ENCODE results near the gene POLR3H. TPM values are rescaled to one million over a fixed set of nuclear protein-coding genes. Genes with fewer than 3 reads are reported as not detected.

Gene POLR3H
- polyA plus RNA-seq, 1 experiment = 36.3 TPM

DNA sequence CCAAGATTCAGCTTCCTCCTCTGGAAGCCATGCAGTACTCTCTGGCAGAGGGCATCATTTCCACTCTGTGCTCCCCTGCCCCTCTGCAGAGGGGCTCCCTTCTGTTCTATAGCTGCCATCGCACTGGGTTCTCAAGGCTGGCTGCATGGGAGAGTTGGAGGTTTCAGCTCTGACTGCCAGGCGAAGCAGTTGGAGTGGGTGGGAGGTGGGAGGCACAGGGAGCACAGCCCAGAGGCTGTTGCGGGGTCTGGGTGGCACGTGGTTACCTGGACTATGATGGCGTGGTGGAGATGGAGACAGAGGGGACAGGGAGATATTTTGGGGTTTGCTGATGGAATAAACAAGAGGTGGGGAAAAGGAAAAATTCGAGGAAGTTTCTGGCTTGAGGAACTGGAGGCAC lies 40.6 kb upstream of the POLR3H start:
- ChIA-PET CTCF (no interaction called here), POLR2A (no interaction called here)
- Histone ChIP-seq H3K27me3 (ENCODE audit: control insufficient read depth, insufficient read depth, low read length) (no peaks in the 10 kb centered on the region), H3K4me3 (ENCODE audit: low read depth, low read length) (no peak overlapping the region), H3K9me3 (ENCODE audit: control insufficient read depth, insufficient read depth, low read length) (no peaks in the 10 kb centered on the region; the same call in 1 of the 2 replicates), H3K27ac (ENCODE audit: low read depth, low read length) (no peak overlapping the region)
- no peak for DNase-seq (ENCODE audit: low read depth, low spot score)
- TF ChIP-seq CTCF (IDR thresholded peaks at IDR 0.05; ENCODE audit: low read depth, low read length) = no peak

- CTCF ChIA-PET = no interaction called here
- no peaks in the 10 kb centered on the region; the same call in 1 of the 2 replicates for H3K9me3 ChIP-seq (ENCODE audit: control insufficient read depth, insufficient read depth, low read length)
- peak overlapping the region; percentile 11 for H3K27ac ChIP-seq (ENCODE audit: low read depth, low read length)
- no peak for TF ChIP-seq CTCF (IDR thresholded peaks at IDR 0.05; ENCODE audit: low read depth, low read length)
- POLR2A ChIA-PET = no interaction called here
- H3K27me3 ChIP-seq (ENCODE audit: control insufficient read depth, insufficient read depth, low read length) = no peaks in the 10 kb centered on the region
- no peak overlapping the region for H3K4me3 ChIP-seq (ENCODE audit: low read depth, low read length)
- no peak for DNase-seq (ENCODE audit: low read depth, low spot score)
Observed at GRCh38 chr22:41582694-41583093, 38.4 kb upstream of the POLR3H start.

DNA sequence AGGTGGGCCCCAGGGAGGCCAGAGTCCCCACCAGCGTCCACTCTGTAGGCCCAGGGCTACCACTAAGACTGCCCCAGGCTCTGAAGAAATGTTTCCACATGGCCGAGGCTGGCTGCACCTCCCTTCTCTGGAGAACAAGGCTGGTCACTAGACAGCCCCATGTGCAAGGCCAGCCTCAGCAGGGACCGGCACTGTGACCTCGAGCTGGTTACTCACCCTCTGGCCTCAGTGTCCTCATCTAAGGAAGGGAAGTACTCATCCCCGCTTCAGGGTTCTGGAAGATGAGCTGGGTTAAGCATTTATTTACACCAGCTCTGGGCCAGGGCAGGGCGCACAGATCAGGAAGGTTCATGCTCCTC lies 35.7 kb upstream of the POLR3H start:
- Histone ChIP-seq H3K4me3 (ENCODE audit: low read depth, low read length) (no peak overlapping the region), H3K27ac (ENCODE audit: low read depth, low read length) (no peak overlapping the region), H3K27me3 (ENCODE audit: control insufficient read depth, insufficient read depth, low read length) (no peaks in the 10 kb centered on the region), H3K9me3 (ENCODE audit: control insufficient read depth, insufficient read depth, low read length) (no peaks in the 10 kb centered on the region; the same call in 1 of the 2 replicates)
- TF ChIP-seq CTCF (IDR thresholded peaks at IDR 0.05; ENCODE audit: low read depth, low read length) = no peak
- ChIA-PET CTCF (no interaction called here), POLR2A (interaction anchor here (0.8 kb wide), 1 partner anchor 10 kb away, joined by 3 read pairs; the partner anchor contains the start of gene PMM1)
- no peak for DNase-seq (ENCODE audit: low read depth, low spot score)

GRCh38 chr22:41579297-41579996 lies 35.2 kb upstream of the POLR3H start:
- no peaks in the 10 kb centered on the region; the same call in 1 of the 2 replicates for H3K9me3 ChIP-seq (ENCODE audit: control insufficient read depth, insufficient read depth, low read length)
- peak overlapping the region; percentile 31 for H3K27ac ChIP-seq (ENCODE audit: low read depth, low read length)
- no peak for DNase-seq (ENCODE audit: low read depth, low spot score)
- ChIA-PET POLR2A (interaction anchor here (0.8 to 0.9 kb wide), 2 partner anchors 10 kb away, joined by 3 read pairs; partner anchors contain the start of gene PMM1), CTCF (no interaction called here)
- H3K27me3 ChIP-seq (ENCODE audit: control insufficient read depth, insufficient read depth, low read length) = no peaks in the 10 kb centered on the region
- no peak overlapping the region for H3K4me3 ChIP-seq (ENCODE audit: low read depth, low read length)
- no peak for TF ChIP-seq CTCF (IDR thresholded peaks at IDR 0.05; ENCODE audit: low read depth, low read length)

DNA sequence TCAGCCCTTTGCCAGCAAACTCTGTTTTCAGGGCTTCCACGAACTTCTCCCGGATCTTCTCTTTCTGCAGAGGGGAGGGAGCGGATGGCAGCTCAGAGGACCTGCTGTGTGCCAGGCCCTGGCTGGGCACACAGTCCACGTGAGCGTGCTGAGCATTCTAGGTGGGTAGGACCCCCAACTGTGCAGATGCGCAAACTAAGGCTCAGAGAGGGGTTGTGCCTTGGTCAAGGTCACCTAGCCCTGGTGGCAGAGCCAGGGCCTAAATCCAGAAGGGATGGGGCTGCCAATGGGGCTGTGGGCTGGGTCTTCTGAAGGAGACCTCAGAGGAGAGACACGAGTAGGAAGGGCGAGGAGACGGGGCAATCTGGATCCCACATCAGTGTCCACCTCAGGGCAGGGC lies 34.5 kb upstream of the POLR3H start:
- no peak for DNase-seq (ENCODE audit: low read depth, low spot score)
- TF ChIP-seq CTCF (IDR thresholded peaks at IDR 0.05; ENCODE audit: low read depth, low read length) = no peak
- no peak overlapping the region for H3K4me3 ChIP-seq (ENCODE audit: low read depth, low read length)
- ChIA-PET CTCF (no interaction called here), POLR2A (interaction anchor here (0.9 kb wide), 1 partner anchor 11 kb away, joined by 3 read pairs; the partner anchor contains the start of gene PMM1)
- no peak overlapping the region for H3K27ac ChIP-seq (ENCODE audit: low read depth, low read length)
- H3K9me3 ChIP-seq (ENCODE audit: control insufficient read depth, insufficient read depth, low read length) = no peaks in the 10 kb centered on the region; the same call in 1 of the 2 replicates
- H3K27me3 ChIP-seq (ENCODE audit: control insufficient read depth, insufficient read depth, low read length) = no peaks in the 10 kb centered on the region

Measured in AG04450 (cell line).